ENCODE data around the gene ELL.

The ELL gene

GRCh38 chr19:18431351-18432197 is 90.3 kb downstream of the ELL start:
- DNase-seq = no peak

- no peak for DNase-seq
Observed at GRCh38 chr19:18430417-18431144, 91.3 kb downstream of the ELL start.

- DNase-seq = no peak
Observed at GRCh38 chr19:18429717-18430416, 92.0 kb downstream of the ELL start.

- DNase-seq = peak; percentile 57
Observed at GRCh38 chr19:18428787-18429674, 92.8 kb downstream of the ELL start.

GRCh38 chr19:18428173-18428786 is 93.6 kb downstream of the ELL start:
- no peak for DNase-seq

- DNase-seq = no peak
Observed at GRCh38 chr19:18427743-18428113, 94.1 kb downstream of the ELL start.

GRCh38 chr19:18427080-18427742 is 94.7 kb downstream of the ELL start:
- no peak for DNase-seq

- no peak for DNase-seq
Observed at GRCh38 chr19:18426416-18426767, 95.5 kb downstream of the ELL start.

- DNase-seq = no peak
Observed at GRCh38 chr19:18425515-18426415, 96.1 kb downstream of the ELL start.

- DNase-seq = no peak
Observed at GRCh38 chr19:18424890-18425514, 96.9 kb downstream of the ELL start.

GRCh38 chr19:18424122-18424889 is 97.6 kb downstream of the ELL start:
- no peak for DNase-seq

GRCh38 chr19:18423258-18424020 is 98.4 kb downstream of the ELL start:
- no peak for DNase-seq

GRCh38 chr19:18422530-18423191 is 99.2 kb downstream of the ELL start:
- DNase-seq = peak; percentile 50

GRCh38 chr19:18421371-18421959 is 100.4 kb downstream of the ELL start:
- DNase-seq = no peak

- no peak for DNase-seq
Observed at GRCh38 chr19:18420930-18421329, 100.9 kb downstream of the ELL start.

- DNase-seq = peak; percentile 43
Observed at GRCh38 chr19:18419699-18420460, 102.0 kb downstream of the ELL start.
